Measurements from ENCODE around the gene PFKFB3.

DNA sequence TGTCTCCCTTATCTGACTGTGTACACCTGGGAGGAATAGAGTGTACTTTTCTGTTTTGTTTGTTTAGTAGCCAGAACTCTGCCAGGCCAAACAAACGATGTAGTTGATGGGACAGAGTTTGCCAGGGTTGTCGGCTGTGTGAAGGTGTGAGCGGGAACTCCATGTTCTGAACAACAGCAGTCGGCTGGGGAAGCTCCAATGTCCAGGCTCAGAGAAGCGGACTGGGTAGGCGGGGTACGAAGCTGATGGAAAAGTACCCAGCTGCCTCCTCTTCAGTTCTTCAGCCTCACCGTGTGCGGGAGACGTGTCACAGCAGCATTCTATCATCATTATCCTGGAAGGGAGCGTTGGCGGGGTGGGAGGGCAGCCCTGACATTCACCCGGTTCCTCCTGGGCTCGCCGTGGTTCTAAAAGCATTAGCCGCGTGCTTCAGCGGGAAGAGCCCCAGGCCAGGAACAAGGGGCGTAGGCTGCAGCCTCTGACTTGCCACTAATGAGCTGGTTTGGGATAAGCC lies 52.9 kb downstream of the PFKFB3 start:
- TF ChIP-seq TAF1 (IDR thresholded peaks at IDR 0.05; ENCODE audit: low read depth) (no peak), NFIC (IDR thresholded peaks at IDR 0.05) (no peak), MAX (IDR thresholded peaks at IDR 0.05) (no peak), RAD21 (IDR thresholded peaks at IDR 0.05; ENCODE audit: low read depth) (no peak), EP300 (IDR thresholded peaks at IDR 0.05; ENCODE audit: borderline replicate concordance) (no peak), FOXM1 (IDR thresholded peaks at IDR 0.05; ENCODE audit: borderline replicate concordance, low read depth) (no peak), ZBTB7A (IDR thresholded peaks at IDR 0.05; ENCODE audit: low read depth) (no peak), CEBPB (IDR thresholded peaks at IDR 0.05) (no peak), CREB1 (IDR thresholded peaks at IDR 0.05; ENCODE audit: low read depth) (no peak), EGR1 (IDR thresholded peaks at IDR 0.05) (no peak), YY1 (IDR thresholded peaks at IDR 0.05; ENCODE audit: low read depth) (no peak)
- TF ChIP-seq, protein P1, sequence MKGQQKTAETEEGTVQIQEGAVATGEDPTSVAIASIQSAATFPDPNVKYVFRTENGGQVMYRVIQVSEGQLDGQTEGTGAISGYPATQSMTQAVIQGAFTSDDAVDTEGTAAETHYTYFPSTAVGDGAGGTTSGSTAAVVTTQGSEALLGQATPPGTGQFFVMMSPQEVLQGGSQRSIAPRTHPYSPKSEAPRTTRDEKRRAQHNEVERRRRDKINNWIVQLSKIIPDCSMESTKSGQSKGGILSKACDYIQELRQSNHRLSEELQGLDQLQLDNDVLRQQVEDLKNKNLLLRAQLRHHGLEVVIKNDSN (IDR thresholded peaks at IDR 0.05): no peak
- TF ChIP-seq, protein P2, sequence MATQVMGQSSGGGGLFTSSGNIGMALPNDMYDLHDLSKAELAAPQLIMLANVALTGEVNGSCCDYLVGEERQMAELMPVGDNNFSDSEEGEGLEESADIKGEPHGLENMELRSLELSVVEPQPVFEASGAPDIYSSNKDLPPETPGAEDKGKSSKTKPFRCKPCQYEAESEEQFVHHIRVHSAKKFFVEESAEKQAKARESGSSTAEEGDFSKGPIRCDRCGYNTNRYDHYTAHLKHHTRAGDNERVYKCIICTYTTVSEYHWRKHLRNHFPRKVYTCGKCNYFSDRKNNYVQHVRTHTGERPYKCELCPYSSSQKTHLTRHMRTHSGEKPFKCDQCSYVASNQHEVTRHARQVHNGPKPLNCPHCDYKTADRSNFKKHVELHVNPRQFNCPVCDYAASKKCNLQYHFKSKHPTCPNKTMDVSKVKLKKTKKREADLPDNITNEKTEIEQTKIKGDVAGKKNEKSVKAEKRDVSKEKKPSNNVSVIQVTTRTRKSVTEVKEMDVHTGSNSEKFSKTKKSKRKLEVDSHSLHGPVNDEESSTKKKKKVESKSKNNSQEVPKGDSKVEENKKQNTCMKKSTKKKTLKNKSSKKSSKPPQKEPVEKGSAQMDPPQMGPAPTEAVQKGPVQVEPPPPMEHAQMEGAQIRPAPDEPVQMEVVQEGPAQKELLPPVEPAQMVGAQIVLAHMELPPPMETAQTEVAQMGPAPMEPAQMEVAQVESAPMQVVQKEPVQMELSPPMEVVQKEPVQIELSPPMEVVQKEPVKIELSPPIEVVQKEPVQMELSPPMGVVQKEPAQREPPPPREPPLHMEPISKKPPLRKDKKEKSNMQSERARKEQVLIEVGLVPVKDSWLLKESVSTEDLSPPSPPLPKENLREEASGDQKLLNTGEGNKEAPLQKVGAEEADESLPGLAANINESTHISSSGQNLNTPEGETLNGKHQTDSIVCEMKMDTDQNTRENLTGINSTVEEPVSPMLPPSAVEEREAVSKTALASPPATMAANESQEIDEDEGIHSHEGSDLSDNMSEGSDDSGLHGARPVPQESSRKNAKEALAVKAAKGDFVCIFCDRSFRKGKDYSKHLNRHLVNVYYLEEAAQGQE (IDR thresholded peaks at IDR 0.05; ENCODE audit: low read depth): no peak
